Ishikawa (cell line): ENCODE measurements around the gene PVR.

ENCODE experiments used
- CEBPB ChIP-seq: IDR thresholded peaks from 2 replicates; pipeline ENCODE4 v1.6.1; 2012
- CREB1 ChIP-seq: IDR thresholded peaks from 2 replicates; pipeline ENCODE4 v1.6.1; 2012; ENCODE audit warnings: low read depth
- EGR1 ChIP-seq: IDR thresholded peaks from 2 replicates; pipeline ENCODE4 v1.6.1; 2012
- EP300 ChIP-seq: IDR thresholded peaks from 2 replicates; pipeline ENCODE4 v1.6.1; 2012; ENCODE audit warnings: borderline replicate concordance
- FOXM1 ChIP-seq: IDR thresholded peaks from 2 replicates; pipeline ENCODE4 v1.6.1; 2012; ENCODE audit warnings: low read depth, borderline replicate concordance
- NFIC ChIP-seq: IDR thresholded peaks from 2 replicates; pipeline ENCODE4 v1.6.1; 2012
- RAD21 ChIP-seq: IDR thresholded peaks from 2 replicates; pipeline ENCODE4 v1.6.1; 2012; ENCODE audit warnings: low read depth
- TAF1 ChIP-seq: IDR thresholded peaks from 2 replicates; pipeline ENCODE4 v1.6.1; 2012; ENCODE audit warnings: low read depth, mild to moderate bottlenecking
- TCF12 ChIP-seq: IDR thresholded peaks from 2 replicates; pipeline ENCODE4 v1.6.1; 2012; ENCODE audit warnings: low read depth
- TEAD4 ChIP-seq: IDR thresholded peaks from 2 replicates; pipeline ENCODE4 v1.6.1; 2012
- YY1 ChIP-seq: IDR thresholded peaks from 2 replicates; pipeline ENCODE4 v1.6.1; 2012; ENCODE audit warnings: low read depth
- ZBTB7A ChIP-seq: IDR thresholded peaks from 2 replicates; pipeline ENCODE4 v1.6.1; 2012; ENCODE audit warnings: low read depth
- TF ChIP-seq, protein P1 (sequence below): IDR thresholded peaks from 2 replicates; pipeline ENCODE4 v1.6.1; 2012
- TF ChIP-seq, protein P2 (sequence below): IDR thresholded peaks from 2 replicates; pipeline ENCODE4 v1.6.1; 2012
- TF ChIP-seq, protein P3 (sequence below): IDR thresholded peaks from 2 replicates; pipeline ENCODE4 v1.6.1; 2012; ENCODE audit warnings: low read depth, mild to moderate bottlenecking

PVR gene

DNA sequence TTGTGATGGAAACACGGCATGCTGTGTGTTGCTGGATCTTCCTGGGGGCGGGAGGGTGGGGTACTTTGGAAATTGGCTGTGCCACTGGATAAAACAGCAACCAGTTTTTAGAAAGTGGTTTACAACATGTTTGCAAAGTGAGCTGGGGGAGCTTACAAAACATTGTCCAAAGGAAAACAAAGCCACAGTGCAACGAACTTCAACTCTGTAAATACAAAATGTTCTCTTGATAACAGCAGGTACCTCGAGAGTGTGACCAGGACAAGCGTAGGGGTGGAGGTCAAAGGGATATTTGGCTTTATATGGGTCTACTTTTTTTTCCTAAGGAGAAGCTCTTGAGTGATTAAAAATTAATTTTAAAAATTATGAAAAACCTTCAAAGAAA is 27.9 kb upstream of the PVR start:
- TF ChIP-seq NFIC = no peak
- no peak for TF ChIP-seq CEBPB
- TF ChIP-seq YY1 = no peak
- TF ChIP-seq FOXM1 = no peak
- TF ChIP-seq TCF12 = no peak
- TF ChIP-seq CREB1 = no peak
- TF ChIP-seq TAF1 = no peak
- TF ChIP-seq, protein P1, sequence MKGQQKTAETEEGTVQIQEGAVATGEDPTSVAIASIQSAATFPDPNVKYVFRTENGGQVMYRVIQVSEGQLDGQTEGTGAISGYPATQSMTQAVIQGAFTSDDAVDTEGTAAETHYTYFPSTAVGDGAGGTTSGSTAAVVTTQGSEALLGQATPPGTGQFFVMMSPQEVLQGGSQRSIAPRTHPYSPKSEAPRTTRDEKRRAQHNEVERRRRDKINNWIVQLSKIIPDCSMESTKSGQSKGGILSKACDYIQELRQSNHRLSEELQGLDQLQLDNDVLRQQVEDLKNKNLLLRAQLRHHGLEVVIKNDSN = no peak
- no peak for TF ChIP-seq EP300
- TF ChIP-seq, protein P2, sequence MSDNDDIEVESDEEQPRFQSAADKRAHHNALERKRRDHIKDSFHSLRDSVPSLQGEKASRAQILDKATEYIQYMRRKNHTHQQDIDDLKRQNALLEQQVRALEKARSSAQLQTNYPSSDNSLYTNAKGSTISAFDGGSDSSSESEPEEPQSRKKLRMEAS = no peak
- no peak for TF ChIP-seq RAD21
- TF ChIP-seq ZBTB7A = no peak

DNA sequence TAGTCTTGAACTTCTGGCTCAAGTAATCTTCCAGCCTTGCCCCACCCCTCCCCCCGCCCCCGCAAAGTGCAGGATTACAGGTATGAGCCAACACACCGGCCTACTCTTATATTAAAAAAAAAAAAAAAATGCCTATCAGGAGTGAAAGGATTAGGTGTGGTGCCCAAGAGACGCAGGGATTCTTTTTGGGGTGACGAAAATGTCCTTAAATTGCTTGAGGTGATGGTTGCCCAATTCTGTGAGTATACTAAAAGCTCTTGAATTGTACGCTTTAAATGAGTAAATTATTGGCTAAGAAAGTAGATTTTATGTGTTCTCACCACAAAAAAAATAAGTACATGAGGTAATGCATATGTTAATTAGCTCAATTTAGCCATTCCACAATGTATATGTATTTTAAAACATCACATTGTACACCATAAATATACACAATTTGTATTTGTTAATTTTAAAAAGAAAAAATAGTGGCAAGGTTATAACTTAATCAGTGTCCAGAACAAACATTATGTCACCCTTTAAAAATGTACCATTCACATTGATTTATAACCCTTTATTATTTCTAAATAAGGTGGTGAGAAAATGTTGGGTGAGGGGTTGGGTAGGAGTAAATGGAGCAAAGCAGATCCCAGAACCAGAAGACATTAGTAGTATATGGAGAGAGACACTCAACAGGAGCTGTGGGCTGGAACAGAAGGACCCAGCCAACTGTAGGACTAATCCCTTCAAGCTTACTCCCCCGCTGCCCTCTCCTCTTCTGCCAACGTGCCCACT is 26.4 kb upstream of the PVR start:
- TF ChIP-seq, protein P2 = no peak
- TF ChIP-seq, protein P1 = no peak
- TF ChIP-seq NFIC = no peak
- no peak for TF ChIP-seq EGR1
- no peak for TF ChIP-seq CEBPB
- no peak for TF ChIP-seq EP300
- no peak for TF ChIP-seq CREB1
- no peak for TF ChIP-seq ZBTB7A
- no peak for TF ChIP-seq TAF1
- TF ChIP-seq, protein P3, sequence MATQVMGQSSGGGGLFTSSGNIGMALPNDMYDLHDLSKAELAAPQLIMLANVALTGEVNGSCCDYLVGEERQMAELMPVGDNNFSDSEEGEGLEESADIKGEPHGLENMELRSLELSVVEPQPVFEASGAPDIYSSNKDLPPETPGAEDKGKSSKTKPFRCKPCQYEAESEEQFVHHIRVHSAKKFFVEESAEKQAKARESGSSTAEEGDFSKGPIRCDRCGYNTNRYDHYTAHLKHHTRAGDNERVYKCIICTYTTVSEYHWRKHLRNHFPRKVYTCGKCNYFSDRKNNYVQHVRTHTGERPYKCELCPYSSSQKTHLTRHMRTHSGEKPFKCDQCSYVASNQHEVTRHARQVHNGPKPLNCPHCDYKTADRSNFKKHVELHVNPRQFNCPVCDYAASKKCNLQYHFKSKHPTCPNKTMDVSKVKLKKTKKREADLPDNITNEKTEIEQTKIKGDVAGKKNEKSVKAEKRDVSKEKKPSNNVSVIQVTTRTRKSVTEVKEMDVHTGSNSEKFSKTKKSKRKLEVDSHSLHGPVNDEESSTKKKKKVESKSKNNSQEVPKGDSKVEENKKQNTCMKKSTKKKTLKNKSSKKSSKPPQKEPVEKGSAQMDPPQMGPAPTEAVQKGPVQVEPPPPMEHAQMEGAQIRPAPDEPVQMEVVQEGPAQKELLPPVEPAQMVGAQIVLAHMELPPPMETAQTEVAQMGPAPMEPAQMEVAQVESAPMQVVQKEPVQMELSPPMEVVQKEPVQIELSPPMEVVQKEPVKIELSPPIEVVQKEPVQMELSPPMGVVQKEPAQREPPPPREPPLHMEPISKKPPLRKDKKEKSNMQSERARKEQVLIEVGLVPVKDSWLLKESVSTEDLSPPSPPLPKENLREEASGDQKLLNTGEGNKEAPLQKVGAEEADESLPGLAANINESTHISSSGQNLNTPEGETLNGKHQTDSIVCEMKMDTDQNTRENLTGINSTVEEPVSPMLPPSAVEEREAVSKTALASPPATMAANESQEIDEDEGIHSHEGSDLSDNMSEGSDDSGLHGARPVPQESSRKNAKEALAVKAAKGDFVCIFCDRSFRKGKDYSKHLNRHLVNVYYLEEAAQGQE = no peak
- no peak for TF ChIP-seq FOXM1
- TF ChIP-seq YY1 = no peak

DNA sequence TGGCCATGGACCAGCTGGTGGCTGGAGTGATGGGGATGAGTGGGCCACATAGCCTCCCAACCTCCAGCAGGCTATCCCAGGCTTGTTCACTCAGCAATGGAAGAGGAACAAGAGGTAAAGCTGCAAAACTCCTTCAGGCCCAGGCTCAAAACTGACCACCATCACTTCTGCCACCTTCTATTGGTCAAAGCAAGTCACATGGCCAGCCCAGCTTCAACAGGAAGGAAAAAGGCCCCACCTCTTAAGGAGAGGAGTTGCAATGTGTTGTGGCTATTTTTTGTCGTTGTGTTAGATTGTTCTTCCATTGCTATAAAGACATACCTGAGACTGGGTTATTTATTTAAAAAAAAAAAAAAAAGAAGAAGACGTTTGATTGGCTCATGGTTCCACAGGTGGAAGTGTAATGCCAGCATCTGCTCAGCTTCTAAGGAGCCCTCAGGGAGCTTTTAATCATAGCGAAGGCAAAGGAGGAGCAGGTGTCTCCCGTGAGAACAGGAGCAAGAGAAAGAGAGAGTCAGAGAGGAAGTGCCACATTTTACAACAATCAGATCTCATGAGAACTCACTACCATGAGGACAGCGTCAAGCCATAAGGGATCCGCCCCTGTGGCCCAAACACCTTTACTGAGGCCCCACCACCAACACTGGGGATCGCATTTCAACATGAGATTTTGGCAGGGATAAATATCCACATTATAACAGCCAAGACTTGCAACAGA is 24.9 kb upstream of the PVR start:
- no peak for TF ChIP-seq TCF12
- TF ChIP-seq, protein P1 = peak; percentile 57; the same call in 1 of the 2 replicates

DNA sequence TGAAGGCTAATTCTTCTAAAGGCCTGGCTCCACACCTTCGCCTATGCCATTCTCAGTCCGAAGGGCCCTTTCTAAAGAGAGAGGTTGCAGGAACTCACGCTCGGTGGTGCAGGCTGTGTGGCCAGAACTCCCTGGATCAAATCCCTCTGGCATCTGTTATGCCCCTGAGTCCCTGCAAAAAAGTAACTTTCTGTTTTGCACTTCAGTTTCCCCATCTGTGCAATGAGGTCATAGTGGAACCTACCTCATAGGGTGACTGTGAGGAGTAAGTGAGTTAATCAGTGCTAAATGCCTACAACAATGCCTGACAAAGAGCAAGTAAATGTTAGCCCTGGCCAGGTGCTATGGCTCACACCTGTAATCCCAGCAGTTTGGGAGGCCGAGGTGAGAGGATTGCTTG is 23.0 kb upstream of the PVR start:
- TF ChIP-seq TEAD4 (no peak), ZBTB7A (no peak), NFIC (no peak), EP300 (no peak), YY1 (no peak), CEBPB (no peak), RAD21 (no peak)
- TF ChIP-seq, protein P2 = no peak

DNA sequence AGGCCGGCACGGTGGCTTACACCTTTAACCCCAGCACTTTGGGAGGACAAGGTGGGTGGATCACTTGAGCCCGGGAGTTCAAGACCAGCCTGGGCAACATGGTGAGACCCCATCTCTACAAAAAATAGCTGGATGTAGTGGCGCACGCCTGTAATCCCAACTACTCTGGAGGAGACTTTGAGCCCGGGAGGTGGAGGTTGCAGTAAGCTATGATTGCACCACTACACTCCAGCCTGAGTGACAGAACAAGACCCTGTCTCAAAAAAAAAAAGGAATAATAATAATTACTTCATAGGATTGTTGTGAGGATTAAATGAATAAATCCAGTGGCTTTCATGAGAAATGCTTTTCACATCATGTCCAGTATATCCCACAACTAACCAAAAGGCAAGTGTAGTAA is 22.3 kb upstream of the PVR start:
- TF ChIP-seq FOXM1 = no peak
- no peak for TF ChIP-seq EGR1
- no peak for TF ChIP-seq TCF12
- TF ChIP-seq CEBPB = no peak
- no peak for TF ChIP-seq TAF1
- TF ChIP-seq CREB1 = no peak
- TF ChIP-seq, protein P1 = no peak
- TF ChIP-seq TEAD4 = no peak
- TF ChIP-seq EP300 = no peak
- no peak for TF ChIP-seq RAD21
- TF ChIP-seq ZBTB7A = no peak
- no peak for TF ChIP-seq YY1
- no peak for TF ChIP-seq NFIC
- TF ChIP-seq, protein P2 = no peak

DNA sequence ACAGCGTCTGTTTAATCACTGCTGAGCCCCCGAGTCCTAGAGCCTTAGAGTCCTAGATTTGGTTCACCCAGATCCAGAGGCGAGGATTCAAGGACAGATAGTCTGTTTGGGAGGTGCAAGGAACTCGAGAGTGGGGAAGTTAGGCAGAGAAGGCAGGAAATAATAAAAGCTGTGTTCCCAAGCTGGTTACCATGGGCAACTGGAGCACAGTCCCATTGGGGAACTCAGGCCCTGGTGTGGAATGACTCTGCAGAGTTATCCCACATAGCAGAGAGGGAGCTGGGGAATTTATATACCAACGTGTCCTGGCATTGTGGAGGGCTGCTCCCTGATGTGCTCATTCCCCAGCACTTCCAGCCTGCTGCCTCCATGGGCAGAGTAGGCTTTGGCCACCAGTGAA is 20.6 kb upstream of the PVR start:
- TF ChIP-seq YY1 (no peak), RAD21 (no peak)
- TF ChIP-seq, protein P2 = no peak
